ENCODE results near the gene ABTB1.
A peak's percentile ranks its signal among the peaks of the same experiment; 100 is the strongest.

ABTB1 gene

DNA sequence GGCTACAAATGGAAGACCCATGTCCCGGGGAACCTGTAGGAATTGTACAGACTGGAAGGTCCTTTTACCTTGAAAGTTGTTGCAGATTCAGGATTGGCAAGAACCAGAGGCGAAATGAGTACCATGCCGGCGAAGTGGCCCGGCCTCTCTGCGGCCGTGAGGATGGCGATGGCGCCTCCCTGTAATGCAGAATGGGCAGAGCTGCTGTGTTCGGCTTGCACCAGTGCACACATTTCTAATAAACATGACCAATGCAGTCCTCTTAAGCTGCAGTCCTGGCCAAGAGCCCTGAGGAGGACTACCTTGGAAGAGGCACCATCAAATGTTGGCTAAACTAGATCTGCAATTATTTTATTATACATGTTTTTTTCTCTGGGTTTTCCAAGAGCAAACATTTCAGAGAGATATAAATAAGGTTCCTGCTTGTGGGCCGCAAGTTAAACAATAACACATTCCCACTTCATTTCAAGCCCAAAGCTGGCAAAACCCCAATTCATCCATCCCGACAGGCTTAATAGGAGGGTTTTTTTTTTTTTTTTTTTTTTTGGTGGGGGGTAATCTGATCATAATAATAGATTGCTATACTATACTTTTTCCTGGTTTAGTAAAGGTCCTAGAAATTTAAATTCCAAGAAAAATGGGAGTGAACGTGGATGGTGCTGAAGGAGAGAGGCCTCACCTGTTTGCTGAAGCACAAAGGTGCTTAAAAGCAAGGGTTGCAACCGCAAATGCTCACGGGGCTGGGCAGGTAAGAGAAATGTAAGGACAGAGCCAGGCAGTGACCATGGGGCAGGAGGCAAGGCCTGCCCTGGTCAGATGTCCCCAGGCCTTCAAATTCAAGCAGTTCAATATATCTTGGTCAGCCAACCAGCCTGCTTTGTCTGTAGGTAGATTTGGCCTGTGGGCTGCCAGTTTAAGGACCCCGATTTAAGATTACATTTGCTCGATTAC, 48.5 kb downstream of the ABTB1 start:
- no peak overlapping the region for H3K27ac Mint-ChIP-seq
- peaks cover 3% of the 10 kb centered on the region for H3K9me3 Mint-ChIP-seq
- ATAC-seq = no peak
- peaks cover 62% of the 10 kb centered on the region for H3K36me3 Mint-ChIP-seq
- H3K4me1 Mint-ChIP-seq = peaks cover 7% of the 10 kb centered on the region
- H3K27me3 Mint-ChIP-seq = no peaks in the 10 kb centered on the region
- H3K4me3 Mint-ChIP-seq = no peak overlapping the region

GRCh38 chr3:127722091-127722784, 49.5 kb downstream of the ABTB1 start:
- Mint-ChIP-seq H3K9me3 (peaks cover 3% of the 10 kb centered on the region), H3K27me3 (no peaks in the 10 kb centered on the region), H3K4me1 (peaks cover 8% of the 10 kb centered on the region), H3K27ac (no peak overlapping the region), H3K36me3 (peaks cover 66% of the 10 kb centered on the region), H3K4me3 (no peak overlapping the region)
- ATAC-seq = no peak

GRCh38 chr3:127723011-127723567, 50.3 kb downstream of the ABTB1 start:
- no peak for ATAC-seq
- Mint-ChIP-seq H3K36me3 (peaks cover 67% of the 10 kb centered on the region), H3K9me3 (peaks cover 3% of the 10 kb centered on the region), H3K4me1 (peaks cover 10% of the 10 kb centered on the region), H3K4me3 (no peak overlapping the region), H3K27ac (no peak overlapping the region), H3K27me3 (no peaks in the 10 kb centered on the region)

- Mint-ChIP-seq H3K4me1 (peaks cover 38% of the 10 kb centered on the region), H3K27ac (no peak overlapping the region), H3K9me3 (peaks cover 3% of the 10 kb centered on the region), H3K36me3 (peaks cover 77% of the 10 kb centered on the region), H3K27me3 (no peaks in the 10 kb centered on the region), H3K4me3 (no peak overlapping the region)
- no peak for ATAC-seq
These were observed 54.1 kb downstream of the ABTB1 start for GRCh38 chr3:127726894-127727293.

DNA sequence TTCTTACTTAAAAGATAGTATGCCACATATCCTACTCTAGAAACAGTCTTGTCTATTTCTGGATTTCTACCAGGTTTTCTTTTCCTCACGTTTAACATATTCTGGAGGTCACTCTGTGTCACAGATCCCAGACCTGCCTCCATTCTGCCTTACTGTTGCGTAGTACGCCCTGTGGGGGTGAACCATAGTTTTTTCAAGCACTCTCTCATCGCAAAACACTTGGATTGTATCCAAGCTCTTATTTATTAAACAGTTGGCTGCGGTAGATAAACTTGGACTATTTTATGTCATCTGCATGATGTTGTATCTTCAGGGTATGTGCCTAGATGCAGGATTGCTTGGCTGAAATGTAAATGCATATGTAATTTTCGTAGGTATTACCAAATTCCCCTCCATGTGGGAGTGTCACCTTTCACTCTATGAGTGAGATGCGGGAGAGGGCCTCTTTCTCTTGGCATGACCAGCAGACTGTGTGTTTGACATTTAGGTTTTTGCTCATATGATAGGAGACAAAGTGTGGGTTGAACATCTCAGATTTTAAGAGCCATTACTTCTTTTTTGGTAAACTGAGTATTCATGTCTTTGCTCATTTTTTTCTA, 55.8 kb downstream of the ABTB1 start:
- ATAC-seq = no peak
- no peak overlapping the region for H3K4me3 Mint-ChIP-seq
- peaks cover 3% of the 10 kb centered on the region for H3K9me3 Mint-ChIP-seq

DNA sequence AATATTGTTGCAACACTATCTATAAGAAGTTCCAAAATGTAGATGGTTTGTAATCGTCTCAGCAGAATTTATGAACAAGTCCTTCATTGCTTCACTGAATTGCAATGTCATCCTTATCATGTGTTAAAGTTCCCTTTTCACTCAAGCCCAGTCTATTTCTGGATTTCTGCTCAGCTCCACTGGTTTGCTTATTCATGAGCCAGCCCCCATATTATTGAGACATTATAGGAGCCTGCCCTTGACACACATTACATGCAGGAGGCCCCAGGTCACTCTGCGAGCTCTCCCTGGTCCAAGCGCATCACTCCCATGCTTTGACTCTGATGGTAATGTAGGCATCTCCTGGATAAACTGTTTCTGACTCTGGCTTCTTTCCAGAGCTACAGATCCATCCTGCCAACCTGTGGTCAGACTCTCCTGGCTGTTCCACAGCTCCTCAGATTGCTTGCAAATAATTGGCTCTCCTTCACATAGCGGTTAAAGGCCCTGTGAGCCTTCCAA, 56.9 kb downstream of the ABTB1 start:
- ATAC-seq = no peak
- Mint-ChIP-seq H3K27me3 (no peaks in the 10 kb centered on the region), H3K4me3 (no peak overlapping the region)

More for the DNA sequence above, 55.8 kb downstream of the ABTB1 start:
- peak overlapping the region; percentile 53 for H3K27ac Mint-ChIP-seq
- H3K36me3 Mint-ChIP-seq = peaks cover 91% of the 10 kb centered on the region
- H3K4me1 Mint-ChIP-seq = peaks cover 50% of the 10 kb centered on the region
- no peaks in the 10 kb centered on the region for H3K27me3 Mint-ChIP-seq

GRCh38 chr3:127730171-127730570, 57.4 kb downstream of the ABTB1 start:
- Mint-ChIP-seq H3K9me3 (no peaks in the 10 kb centered on the region), H3K36me3 (peaks cover 90% of the 10 kb centered on the region), H3K27ac (peak overlapping the region; percentile 53), H3K4me1 (peaks cover 64% of the 10 kb centered on the region), H3K4me3 (no peak overlapping the region), H3K27me3 (no peaks in the 10 kb centered on the region)
- no peak for ATAC-seq

More for the DNA sequence above, 56.9 kb downstream of the ABTB1 start:
- Mint-ChIP-seq H3K36me3 (peaks cover 91% of the 10 kb centered on the region), H3K4me1 (peaks cover 59% of the 10 kb centered on the region), H3K27ac (peak overlapping the region; percentile 53), H3K9me3 (peaks cover 3% of the 10 kb centered on the region)
